Measurements from ENCODE around the gene IL13. TPM values are rescaled to one million over a fixed set of nuclear protein-coding genes. Genes with fewer than 3 reads are reported as not detected.

Gene IL13
- total and polyA plus RNA-seq, 2 donors (not counting 3 experiments of a cell fraction or from before 2014, with no cell fraction given): 0.06 TPM; not detected in 1

DNA sequence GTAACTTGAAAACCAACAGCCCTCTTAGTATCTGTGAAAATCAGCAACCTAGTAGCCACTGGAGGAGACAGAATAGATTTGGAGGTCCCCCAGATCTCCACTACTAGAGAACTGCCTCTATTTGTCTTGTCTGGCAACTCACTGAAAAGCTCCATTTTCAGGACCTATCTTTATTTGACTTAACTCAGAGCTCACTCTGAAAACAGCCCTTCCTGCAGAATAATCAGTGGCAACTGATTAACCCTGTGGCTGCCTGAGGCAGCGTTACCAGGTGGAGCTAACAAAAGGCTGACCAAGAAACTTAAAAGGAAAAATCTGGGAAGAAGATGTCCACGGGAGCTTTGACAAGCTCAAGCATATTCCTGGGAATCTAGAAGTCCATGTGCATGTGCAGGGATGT is 10.5 kb upstream of the IL13 start:
- Histone ChIP-seq H2AFZ (ENCODE audit: low read depth, low read length) (no peak overlapping the region), H3K79me2 (ENCODE audit: control insufficient read depth, insufficient read depth, low read length) (no peaks in the 10 kb centered on the region), H3K4me3 (replicated peaks in 1 of 3; ENCODE audit: insufficient read depth in 1 of 3, low read depth in 1 of 3, low read length in 3 of 3) (no peak overlapping the region), H3K9me3 (replicated peaks; ENCODE audit: control insufficient read depth, insufficient read depth, low read length) (no peaks in the 10 kb centered on the region), H3K9me1 (replicated peaks; ENCODE audit: control insufficient read depth, extremely low read depth, insufficient read depth, low read length) (no peaks in the 10 kb centered on the region), H3K4me1 (ENCODE audit: control insufficient read depth, extremely low read depth, insufficient read depth, low read length) (no peaks in the 10 kb centered on the region), H4K20me1 (replicated peaks; ENCODE audit: control insufficient read depth, extremely low read depth, insufficient read depth, low read length) (no peaks in the 10 kb centered on the region), H3K27me3 (ENCODE audit: control insufficient read depth in 2 of 2, insufficient read depth in 2 of 2, low read length in 2 of 2) (peaks cover 0 to 2% of the 10 kb centered on the region in 2 experiments), H3K9ac (replicated peaks; ENCODE audit: extremely low read depth, insufficient read depth, low read length) (no peak overlapping the region), H3K27ac (ENCODE audit: insufficient read depth, low read depth, low read length) (no peak overlapping the region), H3K36me3 (ENCODE audit: control insufficient read depth in 2 of 2, extremely low read depth in 1 of 2, insufficient read depth in 2 of 2, low read length in 2 of 2) (peaks cover 0 to 3% of the 10 kb centered on the region in 2 experiments), H3K4me2 (ENCODE audit: insufficient read depth, low read length) (no peak overlapping the region)
- ChIA-PET POLR2A (no interaction called here), CTCF (interaction anchor here (0.8 to 1.6 kb wide), 5 partner anchors 9 to 173 kb away, joined by 3 to 4 read pairs (median 3); no protein-coding TSS in a partner anchor)
- FAIRE-seq (no peak), DNase-seq (ENCODE audit: low read depth, low spot score) (no peak)
- BruUV-seq (replicated peaks): no TSS peak
- TF ChIP-seq, protein P1, sequence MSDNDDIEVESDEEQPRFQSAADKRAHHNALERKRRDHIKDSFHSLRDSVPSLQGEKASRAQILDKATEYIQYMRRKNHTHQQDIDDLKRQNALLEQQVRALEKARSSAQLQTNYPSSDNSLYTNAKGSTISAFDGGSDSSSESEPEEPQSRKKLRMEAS (IDR thresholded peaks at IDR 0.05; ENCODE audit: insufficient read depth, insufficient read length): no peak
- TF ChIP-seq GATA2 (IDR thresholded peaks at IDR 0.05; ENCODE audit: insufficient read depth, insufficient read length, low read depth, low read length) (no peak), MYC (IDR thresholded peaks at IDR 0.05; ENCODE audit: low read depth, low read length) (no peak), POLR2A (IDR thresholded peaks at IDR 0.05; ENCODE audit: low read depth, low read length) (no peak), EZH2 (IDR thresholded peaks at IDR 0.05; ENCODE audit: borderline replicate concordance, low read depth, low read length, severe bottlenecking) (no peak), FOS (IDR thresholded peaks at IDR 0.05; ENCODE audit: borderline replicate concordance, insufficient read depth, low read length) (no peak), POLR2AphosphoS5 (IDR thresholded peaks at IDR 0.05; ENCODE audit: insufficient read depth, low read depth, low read length) (no peak), JUN (IDR thresholded peaks at IDR 0.05; ENCODE audit: borderline replicate concordance, insufficient read depth, insufficient read length, low read depth) (no peak)
- TF ChIP-seq, protein P2, sequence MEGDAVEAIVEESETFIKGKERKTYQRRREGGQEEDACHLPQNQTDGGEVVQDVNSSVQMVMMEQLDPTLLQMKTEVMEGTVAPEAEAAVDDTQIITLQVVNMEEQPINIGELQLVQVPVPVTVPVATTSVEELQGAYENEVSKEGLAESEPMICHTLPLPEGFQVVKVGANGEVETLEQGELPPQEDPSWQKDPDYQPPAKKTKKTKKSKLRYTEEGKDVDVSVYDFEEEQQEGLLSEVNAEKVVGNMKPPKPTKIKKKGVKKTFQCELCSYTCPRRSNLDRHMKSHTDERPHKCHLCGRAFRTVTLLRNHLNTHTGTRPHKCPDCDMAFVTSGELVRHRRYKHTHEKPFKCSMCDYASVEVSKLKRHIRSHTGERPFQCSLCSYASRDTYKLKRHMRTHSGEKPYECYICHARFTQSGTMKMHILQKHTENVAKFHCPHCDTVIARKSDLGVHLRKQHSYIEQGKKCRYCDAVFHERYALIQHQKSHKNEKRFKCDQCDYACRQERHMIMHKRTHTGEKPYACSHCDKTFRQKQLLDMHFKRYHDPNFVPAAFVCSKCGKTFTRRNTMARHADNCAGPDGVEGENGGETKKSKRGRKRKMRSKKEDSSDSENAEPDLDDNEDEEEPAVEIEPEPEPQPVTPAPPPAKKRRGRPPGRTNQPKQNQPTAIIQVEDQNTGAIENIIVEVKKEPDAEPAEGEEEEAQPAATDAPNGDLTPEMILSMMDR (IDR thresholded peaks at IDR 0.05; ENCODE audit: extremely low read depth in 1 of 2, insufficient read depth in 1 of 2, low read depth in 1 of 2, low read length in 2 of 2): no peak
- intact Hi-C loops (cut with micrococcal nuclease) (no loop called here), dilution Hi-C loops (cut with MboI; ENCODE audit: extremely low pct_ligation_motif_present, low sequenced_read_pairs) (no loop called here)
